ENCODE measurements around the gene SYT14. TPM values are rescaled to one million over a fixed set of nuclear protein-coding genes. Genes with fewer than 3 reads are reported as not detected.

The SYT14 gene
- total RNA-seq, 4 donors from 2014 or later, result 0.98 to 4.2 (median 2.0) TPM

GRCh38 chr1:210201681-210202080, 263.7 kb downstream of the SYT14 start:
- Histone ChIP-seq H3K27me3 (no peaks in the 10 kb centered on the region), H3K4me3 (no peak overlapping the region), H3K36me3 (no peaks in the 10 kb centered on the region), H3K27ac (no peak overlapping the region), H3K9me3 (no peaks in the 10 kb centered on the region), H3K4me1 (no peaks in the 10 kb centered on the region)
- 46 to 62% methylated on average over 3 of the region's 3 CpGs for whole genome bisulfite sequencing, 2 donors
- no peak for DNase-seq (ENCODE audit: low spot score in 2 of 2)
- TF ChIP-seq CTCF (IDR thresholded peaks at IDR 0.05) (no peak), POLR2A (IDR thresholded peaks at IDR 0.05) (no peak), EP300 (IDR thresholded peaks at IDR 0.05) (no peak)

GRCh38 chr1:210207597-210208450, 269.8 kb downstream of the SYT14 start:
- no peaks in the 10 kb centered on the region for H3K9me3 ChIP-seq
- no peak overlapping the region for H3K4me3 ChIP-seq
- no peaks in the 10 kb centered on the region for H3K27me3 ChIP-seq
- TF ChIP-seq EP300 (IDR thresholded peaks at IDR 0.05), result no peak
- H3K4me1 ChIP-seq, result no peaks in the 10 kb centered on the region
- WGBS, 2 donors, result 75 to 85% methylated on average over 2 of the region's 2 CpGs
- no peak overlapping the region for H3K27ac ChIP-seq
- H3K36me3 ChIP-seq, result no peaks in the 10 kb centered on the region
- no peak for DNase-seq (ENCODE audit: low spot score in 2 of 2)

GRCh38 chr1:210213335-210213734, 275.3 kb downstream of the SYT14 start:
- H3K36me3 ChIP-seq, result no peaks in the 10 kb centered on the region
- no peaks in the 10 kb centered on the region for H3K4me1 ChIP-seq
- H3K4me3 ChIP-seq, result no peak overlapping the region
- 46 to 54% methylated on average over 8 of the region's 8 CpGs for WGBS, 2 donors
- H3K9me3 ChIP-seq, result no peaks in the 10 kb centered on the region
- no peak for DNase-seq (ENCODE audit: low spot score in 2 of 2)
- H3K27ac ChIP-seq, result no peak overlapping the region
- no peak for TF ChIP-seq EP300 (IDR thresholded peaks at IDR 0.05)
- TF ChIP-seq CTCF (IDR thresholded peaks at IDR 0.05), result no peak
- no peak for TF ChIP-seq POLR2A (IDR thresholded peaks at IDR 0.05)
- H3K27me3 ChIP-seq, result no peaks in the 10 kb centered on the region

- H3K36me3 ChIP-seq, result no peaks in the 10 kb centered on the region
- H3K4me3 ChIP-seq, result no peak overlapping the region
- H3K27me3 ChIP-seq, result no peaks in the 10 kb centered on the region
- no peak for DNase-seq (ENCODE audit: low spot score in 2 of 2)
- H3K9me3 ChIP-seq, result no peaks in the 10 kb centered on the region
- H3K4me1 ChIP-seq, result no peaks in the 10 kb centered on the region
- TF ChIP-seq CTCF (IDR thresholded peaks at IDR 0.05) (no peak), EP300 (IDR thresholded peaks at IDR 0.05) (no peak), POLR2A (IDR thresholded peaks at IDR 0.05) (no peak)
- 71 to 84% methylated on average over 4 of the region's 4 CpGs for WGBS, 2 donors
- no peak overlapping the region for H3K27ac ChIP-seq
These were observed 276.8 kb downstream of the SYT14 start for GRCh38 chr1:210214573-210215409.

- 86 to 88% methylated on average over 5 of the region's 5 CpGs for WGBS, 2 donors
- no peaks in the 10 kb centered on the region for H3K27me3 ChIP-seq
- H3K27ac ChIP-seq, result no peak overlapping the region
- H3K9me3 ChIP-seq, result no peaks in the 10 kb centered on the region
- DNase-seq (ENCODE audit: low spot score in 2 of 2), result no peak
- H3K36me3 ChIP-seq, result no peaks in the 10 kb centered on the region
- no peak for TF ChIP-seq EP300 (IDR thresholded peaks at IDR 0.05)
- TF ChIP-seq CTCF (IDR thresholded peaks at IDR 0.05), result no peak
- no peak for TF ChIP-seq POLR2A (IDR thresholded peaks at IDR 0.05)
- no peak overlapping the region for H3K4me3 ChIP-seq
- peaks cover 0 to 3% (median 0%) of the 10 kb centered on the region in 4 donors for H3K4me1 ChIP-seq
These were observed 279.5 kb downstream of the SYT14 start for GRCh38 chr1:210217482-210217881.

Data from tibial nerve (tissue), 4 donors.